Fibroblast of skin of left biceps (primary cell): ENCODE measurements around the gene VDR.
"Not testable (repeated sequence)": the region's sequence is repeated elsewhere in the genome, so short reads cannot be mapped to it uniquely, and the experiment has no call there.

ENCODE experiments used
- DNase-seq, 2 experiments: peaks; one replicate each; pipeline ENCODE4 v3.0.0-alpha.2; 2013; ENCODE audit warnings: low read depth in 2 of 2

The VDR gene

DNA sequence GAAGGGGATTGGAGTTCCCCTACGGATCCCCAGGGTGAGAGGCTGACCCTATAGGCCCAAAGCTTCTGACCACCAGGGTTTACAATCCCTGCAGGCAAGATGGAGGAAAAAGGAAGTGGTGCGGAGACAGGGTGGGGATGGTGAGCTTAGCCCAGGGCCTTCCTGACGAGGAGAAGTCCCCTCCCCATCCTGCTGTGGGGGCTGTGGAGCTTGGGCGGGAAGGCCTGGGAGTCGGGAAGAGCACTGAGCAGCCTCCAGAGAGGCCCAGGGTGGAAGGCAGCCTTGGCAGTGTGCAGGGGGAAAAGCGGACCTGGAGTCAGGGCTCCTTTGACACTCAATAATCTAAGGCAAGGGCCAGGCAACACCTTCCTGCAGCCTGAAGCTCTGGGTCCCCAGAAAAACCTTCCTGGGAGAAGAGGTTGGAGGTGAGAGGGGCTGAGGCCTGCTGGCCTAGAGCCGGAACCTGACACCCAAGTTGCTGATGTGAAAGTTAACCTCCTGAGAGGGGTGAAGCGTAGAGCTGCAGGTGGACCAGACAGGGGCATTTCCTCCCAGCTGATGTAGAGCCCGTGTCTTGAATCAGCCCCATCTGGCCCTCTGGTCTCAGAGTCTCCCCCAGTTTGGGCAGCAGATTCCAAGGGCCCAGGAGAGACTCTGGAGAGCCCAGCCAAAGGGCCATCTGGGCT is 91.1 kb downstream of the VDR start:
- no peak for DNase-seq

DNA sequence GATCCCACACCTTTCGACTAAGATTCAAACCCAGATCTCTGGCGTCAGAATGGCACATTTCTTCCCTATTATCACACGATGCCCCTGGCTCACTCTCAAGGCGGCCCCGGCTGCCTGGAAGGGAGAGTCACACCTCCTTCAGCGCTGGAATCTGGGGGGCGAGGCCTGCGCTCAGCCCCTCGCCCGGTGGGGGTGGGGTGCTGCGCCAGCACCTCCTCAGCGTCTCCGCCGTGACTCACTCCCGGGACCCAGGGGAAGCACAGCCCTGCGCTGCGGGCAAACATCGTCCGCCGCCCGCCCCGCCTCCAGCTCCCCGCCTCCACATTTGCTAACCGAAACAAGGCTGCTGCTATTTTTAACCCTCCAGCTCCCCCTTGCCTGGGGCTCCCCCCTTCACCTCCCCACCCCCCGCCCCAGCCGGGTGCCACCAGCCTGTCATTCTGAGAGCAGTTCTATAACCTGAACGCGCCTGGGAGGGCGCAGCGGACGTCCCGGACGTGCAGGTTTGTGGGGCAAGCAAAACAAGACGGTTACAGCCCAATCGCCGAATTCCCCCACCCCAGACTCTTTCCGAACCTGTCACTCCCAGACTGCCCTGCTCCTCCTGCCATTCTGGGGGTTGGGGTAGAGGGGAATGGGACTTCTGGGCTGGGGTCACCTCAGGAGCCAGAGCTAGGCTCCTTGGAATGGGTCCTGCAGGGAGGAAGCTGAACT is 91.8 kb downstream of the VDR start:
- DNase-seq, result peak; percentile 79 to 81

DNA sequence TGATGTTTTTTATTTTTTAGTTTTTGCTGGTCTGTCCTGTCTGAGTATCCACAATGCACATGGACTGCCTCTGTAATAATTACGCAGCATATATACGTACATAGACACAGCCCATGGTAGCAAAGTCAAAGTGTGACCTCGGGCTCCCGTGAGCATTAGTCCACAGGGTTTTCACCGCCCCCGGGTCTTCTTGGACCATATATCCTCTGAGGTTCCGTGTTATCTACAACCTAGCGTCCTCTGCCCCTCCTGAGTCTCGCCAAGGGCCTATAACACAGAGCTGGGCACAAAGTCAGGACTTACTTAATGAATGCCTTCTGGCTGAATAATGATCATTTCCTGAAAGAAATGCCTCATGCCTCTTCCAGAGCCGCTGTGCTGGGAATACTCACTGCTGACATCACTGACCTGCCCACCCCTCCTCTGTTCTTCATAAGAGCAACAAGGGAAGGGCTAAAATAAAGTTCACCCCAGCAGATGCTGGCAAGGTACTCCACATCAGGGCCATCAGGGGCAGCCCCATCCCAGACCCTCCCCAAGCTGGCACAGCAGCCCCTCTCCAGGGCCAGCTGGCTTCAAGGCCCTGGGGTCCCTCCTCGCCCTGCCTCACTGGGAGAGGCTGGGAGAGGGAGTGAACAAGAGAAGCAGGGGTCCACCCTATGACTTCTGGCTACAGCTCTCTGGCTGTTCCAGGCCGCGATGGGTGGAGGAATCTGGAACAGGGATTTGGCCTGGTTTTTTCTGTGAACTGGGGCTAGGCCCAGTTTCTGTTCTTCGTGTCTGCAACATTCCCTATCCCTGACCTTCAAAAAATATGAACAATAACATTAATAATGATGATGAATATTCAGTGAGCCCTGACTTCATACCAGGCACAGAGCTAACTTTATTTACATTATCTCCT is 93.0 kb downstream of the VDR start:
- DNase-seq, result peak; percentile 35 to 37

DNA sequence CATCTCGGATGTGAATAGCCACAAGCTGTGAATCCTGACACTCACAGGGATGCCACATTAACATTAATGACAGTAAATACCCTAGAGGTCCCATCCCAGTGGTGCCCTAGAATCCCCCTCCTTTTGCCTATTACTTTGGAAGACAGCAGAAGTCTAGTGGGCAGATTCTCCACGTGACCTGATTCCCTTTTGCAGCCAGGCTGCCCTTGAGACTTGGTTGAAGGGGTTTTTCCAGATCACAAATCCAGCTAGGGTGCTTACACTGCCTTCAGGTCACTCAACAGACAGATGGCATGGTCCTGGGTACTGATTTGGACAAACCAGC is 93.8 kb downstream of the VDR start:
- no peak for DNase-seq

DNA sequence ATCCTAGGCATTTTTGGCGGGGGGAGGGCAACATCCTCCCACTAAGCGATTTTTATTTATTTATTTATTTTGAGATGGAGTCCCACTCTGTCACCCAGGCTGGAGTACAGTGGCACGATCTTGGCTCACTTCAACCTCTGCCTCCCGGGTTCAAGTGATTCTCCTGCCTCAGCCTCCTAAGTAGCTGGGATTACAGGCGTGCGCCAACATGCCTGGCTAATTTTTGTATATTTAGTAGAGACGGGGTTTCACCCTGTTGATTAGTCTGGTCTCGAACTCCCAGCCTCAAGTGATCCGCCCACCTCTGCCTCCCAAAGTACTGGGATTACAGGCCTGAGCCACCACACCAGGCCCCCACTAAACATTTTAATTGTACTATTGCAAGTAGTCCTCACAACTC is 95.3 kb downstream of the VDR start:
- DNase-seq, result not testable (repeated sequence)

DNA sequence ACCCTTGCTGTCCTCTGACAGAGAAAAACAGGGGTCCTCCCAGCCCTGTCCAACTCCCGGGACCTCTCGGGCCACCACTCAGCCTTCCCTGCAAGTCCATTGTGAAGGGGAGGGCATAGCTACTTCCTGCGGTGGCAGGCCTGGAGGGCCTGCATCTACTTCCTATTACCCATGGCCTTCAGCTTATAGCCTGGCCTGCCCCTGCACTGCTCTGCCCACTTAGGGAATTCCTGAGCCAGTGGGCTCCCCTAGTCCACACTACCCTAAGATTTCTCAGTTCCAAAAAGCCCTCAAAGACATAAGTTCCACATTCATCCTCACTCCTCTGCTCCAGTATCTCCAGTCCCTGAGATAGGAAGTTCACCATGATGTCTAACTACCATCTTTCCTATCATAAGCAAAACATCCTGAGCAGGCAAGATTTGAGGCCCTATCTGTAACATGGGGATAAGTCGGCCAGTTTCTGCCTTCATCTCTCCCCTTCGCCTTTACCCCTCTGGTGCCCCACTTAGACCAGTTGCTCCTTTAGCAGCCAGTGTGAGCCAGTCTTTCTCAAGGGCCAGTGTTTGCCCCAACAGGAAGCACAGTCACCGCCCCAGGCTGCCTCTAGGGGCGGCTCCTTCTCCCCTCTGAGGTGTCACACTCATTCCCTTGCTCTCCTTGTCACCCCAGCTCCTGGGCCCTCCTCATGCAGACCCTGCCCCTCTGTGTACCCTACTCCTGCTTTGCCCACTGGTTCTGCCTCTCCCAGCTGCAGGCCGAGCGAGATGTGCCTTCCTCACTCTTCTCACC is 96.0 kb downstream of the VDR start:
- no peak for DNase-seq

DNA sequence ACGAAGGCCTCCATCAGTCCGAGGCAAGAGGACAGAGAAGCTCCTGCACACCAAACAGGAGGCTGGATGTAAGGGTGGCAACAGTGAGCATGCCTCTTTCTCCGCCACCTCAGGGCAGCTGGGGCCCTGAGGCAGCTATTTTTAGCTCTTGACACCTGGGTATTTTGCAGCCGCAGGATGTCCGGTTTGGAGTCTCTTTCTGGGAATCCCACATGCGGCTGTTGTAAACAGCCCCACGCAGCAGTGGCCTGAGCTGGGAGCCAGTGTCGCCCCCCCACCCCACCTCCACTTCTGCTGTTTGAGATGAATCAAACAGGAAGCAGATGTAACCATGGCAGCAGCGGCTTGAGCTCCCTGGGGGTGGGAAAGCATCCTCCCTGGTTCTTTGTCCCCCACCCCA is 96.7 kb downstream of the VDR start:
- DNase-seq, result no peak

DNA sequence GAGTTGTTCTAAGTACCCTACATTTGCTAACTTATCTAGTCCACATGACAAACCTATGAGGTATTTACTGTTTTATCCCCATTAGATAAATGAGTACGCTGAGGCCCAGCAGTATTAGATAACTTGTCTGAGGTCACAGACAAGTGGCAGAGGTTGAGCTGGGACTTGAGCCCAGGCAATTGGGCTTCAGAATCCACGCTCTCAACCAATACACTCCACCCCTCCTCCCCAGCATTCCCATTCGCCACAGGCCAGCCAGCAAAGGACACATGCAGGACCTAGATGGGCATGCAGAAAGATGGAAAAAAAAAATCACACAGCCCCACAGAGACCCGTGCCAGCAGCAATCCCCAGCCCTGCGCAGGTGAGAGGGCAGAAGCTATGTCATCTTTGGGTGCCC is 97.5 kb downstream of the VDR start:
- no peak for DNase-seq

DNA sequence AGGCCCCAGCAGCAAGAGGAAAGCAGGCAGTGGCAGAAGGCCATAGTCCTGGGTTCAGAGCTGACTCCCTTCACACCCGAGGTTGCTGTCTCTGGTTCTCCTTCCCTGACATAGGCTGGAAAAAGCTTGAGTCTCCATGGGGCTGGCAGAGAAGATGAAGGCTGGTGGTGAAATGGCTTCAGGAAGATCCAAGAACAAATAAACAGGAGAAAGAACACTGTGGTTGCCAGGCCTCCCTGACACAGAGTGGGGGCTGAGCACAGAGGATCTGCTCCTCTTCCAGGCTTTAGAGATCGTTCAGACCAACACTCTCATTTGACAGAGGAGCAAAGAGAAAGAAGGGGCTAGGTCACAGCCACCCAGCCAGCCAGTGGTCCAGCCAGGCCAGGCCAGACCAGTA is 99.4 kb downstream of the VDR start:
- DNase-seq, result no peak

DNA sequence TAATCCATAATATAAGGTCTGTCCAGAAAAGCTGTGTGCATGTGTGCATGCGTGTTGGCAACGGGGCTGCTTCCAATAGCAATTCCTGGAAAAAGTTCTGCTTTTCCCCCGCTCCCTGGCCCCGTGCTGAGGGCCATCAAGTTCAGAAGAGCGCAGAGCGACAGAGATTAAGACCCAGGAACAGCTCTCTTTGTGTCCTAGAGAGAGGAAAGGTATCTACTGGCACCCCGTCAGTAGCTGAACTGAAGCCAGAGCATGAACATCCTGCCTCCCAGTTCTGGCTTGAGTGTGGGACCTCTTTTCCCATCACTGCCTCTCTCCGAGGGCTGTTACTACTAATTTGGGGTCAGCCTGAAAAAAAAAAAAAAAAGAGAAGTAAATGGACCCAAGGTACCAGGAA is 100.6 kb downstream of the VDR start:
- no peak for DNase-seq

DNA sequence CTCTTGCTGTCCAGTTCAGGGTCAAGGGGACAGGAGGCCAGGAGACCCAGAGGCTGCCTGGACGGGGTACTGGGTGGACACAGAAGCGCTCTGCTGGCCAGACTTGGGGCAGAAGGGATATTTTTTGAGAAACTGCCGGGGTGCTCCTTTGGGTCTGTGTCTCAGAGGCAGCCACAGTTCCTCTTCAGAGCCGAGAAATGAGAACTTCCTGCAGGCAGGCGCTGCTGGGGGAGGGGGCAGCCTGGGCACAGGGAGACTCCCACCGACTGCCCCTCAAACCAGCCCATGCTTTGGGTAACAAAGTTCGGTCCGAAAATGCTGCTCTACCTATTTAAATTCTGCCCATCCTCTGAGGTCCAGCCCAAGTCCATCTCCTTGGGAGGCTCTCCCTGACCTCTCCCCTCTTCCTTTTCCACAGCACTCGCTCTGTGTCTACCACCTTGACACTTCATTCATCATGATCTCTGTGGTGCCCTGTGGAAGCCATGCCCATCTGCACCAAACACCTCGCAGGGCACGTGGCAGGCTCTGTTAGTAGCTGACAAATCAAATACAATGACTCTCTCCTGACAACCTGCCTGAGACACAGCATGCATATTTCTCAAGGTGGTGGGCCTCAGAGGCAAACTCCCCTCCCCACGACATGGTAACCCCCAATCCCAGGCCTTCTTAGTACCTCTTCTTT is 101.5 kb downstream of the VDR start:
- no peak for DNase-seq

DNA sequence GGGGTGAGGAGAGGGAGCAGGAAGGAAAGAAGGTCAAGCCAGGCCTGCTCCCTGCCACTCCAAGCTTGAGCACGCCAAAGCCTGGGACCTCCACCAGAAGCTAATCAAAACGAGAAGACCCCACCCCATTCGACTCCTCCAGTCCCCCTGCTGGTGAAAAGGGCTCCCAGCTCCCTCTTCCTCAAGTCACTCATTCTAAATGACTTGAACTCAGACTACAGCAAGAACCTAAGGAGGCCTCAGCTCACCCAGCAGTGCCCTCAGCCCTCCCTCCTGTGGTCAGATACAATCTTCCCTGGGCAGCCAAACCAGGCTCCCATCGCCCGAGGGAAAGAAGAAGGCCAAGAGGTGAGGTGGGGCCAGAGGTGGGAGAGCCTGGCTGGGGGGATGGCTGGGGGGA is 102.5 kb downstream of the VDR start:
- DNase-seq, result no peak

DNA sequence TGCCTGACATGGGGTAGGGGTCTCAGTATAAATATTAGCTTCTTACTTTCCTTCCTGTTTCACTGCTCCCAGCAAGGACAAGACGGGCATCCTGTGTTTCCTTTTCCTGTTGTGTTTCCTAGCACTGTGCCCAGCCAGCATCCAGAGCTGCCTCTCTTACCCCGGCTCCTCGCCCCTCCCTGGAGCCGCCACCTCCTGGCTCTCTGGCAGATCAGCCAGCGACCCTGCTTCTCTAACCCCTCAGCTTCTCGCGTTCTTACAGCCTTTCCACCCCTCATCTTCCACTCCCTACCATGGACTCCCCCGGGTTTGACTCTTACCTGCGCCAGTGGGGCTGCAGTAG is 102.9 kb downstream of the VDR start:
- DNase-seq, result no peak

DNA sequence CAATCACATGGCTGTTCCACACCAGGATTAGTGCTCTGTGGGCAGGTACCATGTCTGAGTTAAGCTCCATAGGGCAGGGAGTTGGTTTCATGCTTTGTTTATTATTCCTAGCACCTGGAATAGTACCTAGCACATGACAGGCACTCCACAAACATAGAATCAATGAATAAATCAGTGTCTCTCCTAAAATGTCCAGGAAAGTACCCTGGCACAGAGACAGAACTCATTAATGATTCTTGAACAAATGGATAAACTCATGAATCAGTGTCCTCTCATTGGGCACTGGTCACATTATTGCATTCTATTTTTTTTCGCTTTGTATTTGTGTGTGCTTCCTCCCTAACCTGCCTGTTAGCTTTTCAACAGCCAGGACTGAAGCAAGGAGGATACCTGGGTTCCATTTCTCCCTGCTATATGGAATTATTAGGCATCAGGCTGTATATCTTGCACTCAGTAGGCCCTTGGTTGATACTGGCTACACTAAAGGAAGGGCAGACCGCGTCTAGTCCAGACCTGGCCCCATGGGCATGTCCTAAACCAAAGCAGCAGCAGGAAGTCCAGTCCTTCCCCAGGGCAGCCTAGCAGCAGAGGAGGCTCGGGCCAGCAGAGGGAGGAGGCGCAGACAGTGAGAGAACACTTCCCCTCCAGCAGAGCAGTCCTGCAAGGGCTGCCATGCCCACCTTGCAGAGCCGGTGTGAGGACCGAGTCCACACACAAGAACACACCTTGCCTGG is 103.5 kb downstream of the VDR start:
- no peak for DNase-seq

DNA sequence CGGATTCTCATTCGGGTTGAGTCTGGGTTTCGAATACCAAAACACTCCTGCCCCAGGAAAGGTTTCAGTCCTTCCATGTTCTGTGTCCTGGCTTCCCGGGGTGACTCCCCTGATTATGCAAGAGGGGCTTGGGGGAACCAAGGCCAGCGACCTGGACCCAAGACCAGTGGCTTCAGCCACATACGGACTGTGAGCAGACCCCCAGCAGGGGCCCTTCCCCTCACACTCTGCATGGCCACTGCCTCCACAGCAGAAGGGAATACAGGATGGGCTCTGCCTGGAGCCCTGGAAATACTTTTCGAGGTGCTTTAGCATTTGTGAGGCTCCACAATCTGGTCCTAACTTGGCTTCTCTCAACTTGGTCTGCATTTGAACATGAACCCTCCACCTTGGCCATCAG is 104.2 kb downstream of the VDR start:
- no peak for DNase-seq

DNA sequence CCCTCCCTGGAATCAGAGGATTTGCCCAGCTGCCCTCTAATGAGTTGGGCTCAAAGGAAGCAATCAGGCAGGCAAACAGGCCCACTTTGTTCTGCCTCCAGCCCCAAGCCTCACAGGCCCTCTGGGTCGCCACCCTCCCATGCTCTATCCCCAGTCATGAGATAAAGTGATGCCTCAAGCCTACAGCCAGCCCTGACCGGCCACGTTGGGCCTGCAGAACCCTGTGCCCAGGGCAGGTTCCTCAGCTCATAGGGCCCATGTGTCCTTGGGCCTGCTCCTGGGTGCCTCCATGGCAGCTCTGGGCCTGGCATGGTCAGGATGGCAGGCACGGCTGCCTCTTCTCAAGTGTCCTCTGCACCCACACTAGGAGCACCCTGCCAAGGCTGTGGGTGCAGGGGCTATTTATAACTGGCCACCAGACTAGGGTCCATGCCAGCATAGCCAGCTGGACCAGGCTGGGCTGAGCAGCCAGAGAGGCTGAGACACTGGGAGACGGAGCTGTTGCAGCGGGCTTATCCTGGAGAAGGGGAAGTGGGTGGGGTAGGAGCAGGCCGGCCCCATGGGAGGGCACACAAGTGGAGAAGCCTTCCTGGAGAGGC is 105.3 kb downstream of the VDR start:
- DNase-seq, result no peak

DNA sequence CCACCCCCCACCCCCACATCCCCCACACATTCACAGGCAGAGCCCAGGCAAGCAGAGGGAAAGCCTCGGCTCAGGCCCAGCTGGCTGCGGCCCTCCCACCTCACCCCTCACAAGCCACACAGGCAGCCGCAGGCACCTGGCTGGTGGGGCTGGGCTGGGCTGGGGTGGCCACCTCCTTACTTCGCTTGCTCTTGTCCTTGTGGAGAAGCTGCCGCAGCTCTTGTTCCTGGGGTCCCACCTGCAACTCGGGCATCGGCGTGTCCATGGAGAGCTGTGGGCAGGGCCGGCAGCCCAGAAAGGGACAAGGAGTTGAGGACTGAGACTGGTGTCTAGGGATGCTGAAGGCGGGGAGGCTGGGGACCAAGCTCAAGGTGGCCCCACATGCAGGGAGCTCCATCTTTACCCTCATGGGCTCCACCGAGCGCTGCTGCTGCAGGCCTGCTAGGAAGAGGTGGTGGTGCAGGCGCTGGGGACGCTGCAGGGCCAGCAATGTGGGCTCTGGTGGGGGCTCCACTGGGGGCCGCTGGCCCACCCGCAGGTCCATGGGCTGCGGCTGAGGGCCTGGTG is 106.3 kb downstream of the VDR start:
- no peak for DNase-seq

DNA sequence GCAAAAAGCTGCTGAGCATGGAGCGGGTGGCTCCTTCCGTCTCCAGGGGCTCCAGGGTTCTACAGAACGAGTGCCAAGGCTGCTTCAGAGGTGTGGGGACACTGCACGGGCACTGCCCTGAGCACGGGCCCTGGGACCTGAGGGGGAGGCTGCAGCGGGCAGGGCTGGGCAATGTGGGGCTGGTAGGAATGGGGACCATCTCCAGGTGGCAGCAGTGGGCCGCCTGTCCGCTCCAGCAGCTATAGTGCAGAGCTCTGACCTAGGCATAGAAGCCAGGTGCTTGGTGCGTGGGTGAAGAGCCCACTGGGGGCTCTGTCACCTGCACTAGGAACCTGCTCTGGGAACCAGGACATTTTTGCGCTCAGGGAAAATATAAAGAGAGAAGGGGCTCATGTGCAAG is 107.4 kb downstream of the VDR start:
- DNase-seq, result no peak

DNA sequence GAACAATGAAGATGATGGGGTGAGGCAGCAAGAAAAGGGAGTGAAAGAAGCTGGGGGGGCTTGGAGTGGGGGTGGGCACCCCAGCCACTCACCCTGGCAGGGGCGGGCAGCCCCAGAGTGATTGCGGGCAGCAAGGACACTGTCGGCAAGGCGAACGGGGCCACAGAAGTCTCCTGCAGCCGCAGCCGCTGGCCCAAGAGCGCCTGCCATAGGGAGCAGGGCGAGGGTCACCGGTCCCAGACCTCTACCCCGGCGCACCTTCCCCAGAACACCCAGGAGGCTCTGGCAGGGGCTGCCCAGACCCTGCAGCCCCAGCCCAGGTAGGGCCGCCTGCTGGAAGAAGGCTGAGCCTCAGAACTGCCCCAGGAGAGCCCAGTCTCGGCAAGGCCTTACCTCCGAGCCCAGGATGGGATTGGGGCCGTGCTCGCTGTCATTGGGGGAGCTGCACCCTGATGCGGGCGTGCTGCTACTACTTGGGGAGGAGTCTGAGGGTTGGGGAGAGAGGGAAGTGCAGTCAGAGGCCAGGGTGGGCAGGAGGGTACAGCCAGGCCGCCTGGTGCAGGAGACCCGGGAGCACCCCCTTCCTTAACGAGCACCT is 108.9 kb downstream of the VDR start:
- DNase-seq, result no peak
